Small intestine (tissue), 7 donors: Measurements from ENCODE around the gene FAM13B. TPM values are rescaled to one million over a fixed set of nuclear protein-coding genes. Genes with fewer than 3 reads are reported as not detected.
A peak's percentile ranks its signal among the peaks of the same experiment; 100 is the strongest.
"Not testable (repeated sequence)": the region's sequence is repeated elsewhere in the genome, so short reads cannot be mapped to it uniquely, and the experiment has no call there.

Experiments used
- DNase-seq, 2 donors: peaks; one replicate each; pipeline versions ENCODE4 v3.0.0 to v3.0.0-alpha.2; 2013
- FAIRE-seq: peaks from 2 replicates; lab custom pipeline; 2012; peaks lifted over from hg19 to GRCh38; lab: Jason Lieb, UNC
- H3K27ac ChIP-seq, 3 donors: one replicate each; pipeline ENCODE4 v1.5.1; 2013; ENCODE audit warnings: low read length in 2 of 3, mild to moderate bottlenecking in 2 of 3, control low read depth in 1 of 3, inconsistent platforms in 1 of 3, low read depth in 1 of 3, moderate library complexity in 1 of 3
- H3K27me3 ChIP-seq, 3 donors: one replicate each; pipeline ENCODE4 v1.6.1; 2013; ENCODE audit warnings: low read length in 3 of 3, inconsistent platforms in 1 of 3; ENCODE audit not compliant: control insufficient read depth in 3 of 3, insufficient read depth in 3 of 3
- H3K36me3 ChIP-seq, 3 donors: one replicate each; pipeline ENCODE4 v1.6.1; 2013; ENCODE audit warnings: low read length in 3 of 3, inconsistent platforms in 1 of 3, low read depth in 1 of 3, mild to moderate bottlenecking in 1 of 3, moderate library complexity in 1 of 3; ENCODE audit not compliant: control insufficient read depth in 3 of 3, insufficient read depth in 2 of 3
- H3K4me1 ChIP-seq, 3 donors: one replicate each; pipeline ENCODE4 v1.6.1; 2013; ENCODE audit warnings: low read length in 2 of 3, inconsistent platforms in 1 of 3, low read depth in 1 of 3, mild to moderate bottlenecking in 1 of 3, moderate library complexity in 1 of 3; ENCODE audit not compliant: control insufficient read depth in 3 of 3, insufficient read depth in 2 of 3
- H3K4me3 ChIP-seq, 3 donors: one replicate each; pipeline ENCODE4 v1.5.1; 2013; ENCODE audit warnings: low read length in 3 of 3, control low read depth in 1 of 3, inconsistent platforms in 1 of 3, low read depth in 1 of 3, mild to moderate bottlenecking in 1 of 3, moderate library complexity in 1 of 3
- H3K9me3 ChIP-seq, 2 donors: one replicate each; pipeline ENCODE4 v1.6.1; 2013; ENCODE audit warnings: low read depth in 1 of 2, low read length in 1 of 2; ENCODE audit not compliant: control insufficient read depth in 2 of 2, insufficient read depth in 1 of 2
- WGBS, 3 donors: extraction: QIAGEN DNeasy Blood & Tissue Kit; methylation state at CpG; one replicate each; pipeline ENCODE4 v1.1.7; 2013; 5-methylcytosine and 5-hydroxymethylcytosine counted together
- polyA plus RNA-seq, 4 donors: library from polyadenylated mRNA; stranded (reverse) in 3 of 4; unstranded in 1 of 4; fragments of 200-250 nt in 3 of 4; fragments of 120-200 nt in 1 of 4; gene quantifications; one replicate each; pipeline versions ENCODE4 v1.2.1 to v1.2.3, GENCODE V29; 2013
- donor health status: healthy with polysubstance abuse.
- donor health status: control.
- donor health status: control.
- donor health status: Bipolar disorder and iron deficiency.
- donor health status: healthy.

Gene FAM13B
- polyA plus RNA-seq, 4 donors = 5.8 to 21.9 (median 8.8) TPM

DNA sequence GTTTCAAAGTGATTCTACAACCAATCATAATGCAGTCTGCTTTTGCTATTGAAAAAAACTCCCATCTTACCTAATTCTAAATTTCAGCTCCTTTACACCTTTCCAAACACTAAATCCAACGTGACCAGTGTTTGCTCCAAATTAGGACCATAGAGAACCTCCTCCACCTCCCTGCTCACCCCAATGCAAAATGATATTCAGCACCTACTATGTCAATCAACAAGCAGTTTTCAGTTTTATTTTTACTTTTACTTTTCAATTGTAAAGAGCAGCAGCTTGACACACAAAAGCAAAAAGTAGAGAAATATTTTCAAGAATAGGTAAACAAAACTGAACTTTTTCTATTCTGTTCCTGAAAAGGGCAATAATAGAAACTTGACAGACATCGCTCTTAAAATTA is 3.4 kb downstream of the FAM13B start:
- DNase-seq (no peak), FAIRE-seq (no peak)
- peaks cover 0 to 5% (median 0%) of the 10 kb centered on the region in 3 donors for H3K36me3 ChIP-seq
- H3K4me3 ChIP-seq = no peak overlapping the region
- no peaks in the 10 kb centered on the region for H3K27me3 ChIP-seq
- H3K9me3 ChIP-seq = no peaks in the 10 kb centered on the region
- 53 to 67% (median 54%) methylated on average over 2 of the region's 2 CpGs for WGBS, 3 donors
- H3K27ac ChIP-seq = no peak overlapping the region
- H3K4me1 ChIP-seq = peaks cover 0 to 18% (median 8%) of the 10 kb centered on the region in 3 donors

DNA sequence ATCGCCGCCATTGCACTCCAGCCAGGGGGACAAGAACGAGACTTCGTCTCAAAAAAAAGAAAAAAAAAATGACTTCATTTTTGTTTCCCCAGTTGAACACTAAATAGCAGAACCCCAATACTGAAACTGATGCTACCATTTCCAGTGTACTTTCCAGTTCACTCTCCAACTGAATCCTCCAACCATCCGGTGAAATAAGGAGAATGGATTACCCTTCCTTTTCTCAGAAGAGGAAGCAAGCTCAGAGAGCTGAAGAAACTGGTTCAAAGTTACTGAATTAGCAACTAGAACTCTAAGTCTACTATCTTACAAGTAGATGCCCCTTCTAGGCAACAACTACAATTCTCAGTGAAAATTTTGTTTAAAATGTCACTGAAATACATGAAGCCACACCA is 3.9 kb downstream of the FAM13B start:
- no peak overlapping the region for H3K4me3 ChIP-seq
- DNase-seq = no peak
- H3K4me1 ChIP-seq = peaks cover 0 to 18% (median 8%) of the 10 kb centered on the region in 3 donors
- no peak overlapping the region for H3K27ac ChIP-seq
- 84 to 91% (median 87%) methylated on average over 5 of the region's 5 CpGs for WGBS, 3 donors
- H3K36me3 ChIP-seq = peaks cover 0 to 5% (median 0%) of the 10 kb centered on the region in 3 donors
- no peak for FAIRE-seq
- H3K9me3 ChIP-seq = no peaks in the 10 kb centered on the region
- H3K27me3 ChIP-seq = no peaks in the 10 kb centered on the region

DNA sequence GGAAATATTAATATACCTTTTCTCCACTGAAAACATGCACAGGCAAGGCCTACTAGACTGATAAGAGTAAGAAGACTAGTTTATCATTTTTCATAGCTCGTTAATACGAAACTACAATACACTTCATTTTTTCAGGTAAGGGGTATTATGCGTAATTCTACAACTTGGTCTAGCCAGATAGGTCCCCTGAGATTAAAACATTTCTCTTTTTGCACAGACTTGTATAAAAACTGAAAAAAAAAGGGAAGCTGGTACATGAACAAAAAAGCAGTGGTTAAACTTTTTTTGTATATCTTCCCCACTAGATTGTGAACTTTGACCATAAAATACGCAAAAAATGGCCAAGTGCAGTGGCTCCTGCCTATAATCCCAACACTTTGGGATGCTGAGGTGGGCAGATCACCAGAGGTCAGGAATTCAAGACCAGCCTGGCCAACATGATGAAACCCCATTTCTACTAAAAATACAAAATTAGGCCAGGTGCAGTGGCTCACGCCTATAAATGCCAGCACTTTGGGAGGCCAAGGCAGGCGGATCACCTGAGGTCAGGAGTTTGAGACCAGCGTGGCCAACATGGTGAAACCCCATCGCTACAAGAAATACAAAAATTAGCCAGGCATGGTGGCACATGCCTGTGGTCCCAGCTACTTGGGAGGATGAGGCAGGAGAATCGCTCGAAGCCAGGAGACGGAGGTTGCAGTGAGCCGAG is 4.5 kb downstream of the FAM13B start:
- H3K36me3 ChIP-seq, H3K27ac ChIP-seq, DNase-seq, FAIRE-seq, H3K27me3 ChIP-seq, H3K4me3 ChIP-seq, H3K9me3 ChIP-seq: not testable (repeated sequence)
- H3K4me1 ChIP-seq = peaks cover 0 to 18% (median 8%) of the 10 kb centered on the region in 3 donors
- 90 to 95% (median 94%) methylated on average over 12 of the region's 12 CpGs for WGBS, 3 donors

DNA sequence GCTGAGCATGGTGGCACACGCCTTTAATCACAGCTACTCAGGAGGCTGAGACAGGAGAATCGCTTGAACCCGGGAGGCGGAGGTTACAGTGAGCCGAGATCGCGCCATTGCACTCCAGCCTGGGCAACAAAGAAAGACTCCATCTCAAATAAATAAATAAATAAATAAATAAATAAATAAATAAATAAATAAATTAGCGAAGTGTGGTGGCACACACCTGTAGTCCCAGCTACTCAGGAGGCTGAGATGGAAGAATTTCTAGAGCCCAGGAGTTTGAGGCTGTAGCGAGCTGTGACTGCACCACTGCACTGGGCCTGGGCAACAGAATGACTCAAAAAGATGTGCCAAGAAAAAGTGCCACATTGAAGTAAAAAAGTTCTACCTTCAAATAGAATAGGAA is 6.1 kb downstream of the FAM13B start:
- not testable (repeated sequence) for FAIRE-seq

DNA sequence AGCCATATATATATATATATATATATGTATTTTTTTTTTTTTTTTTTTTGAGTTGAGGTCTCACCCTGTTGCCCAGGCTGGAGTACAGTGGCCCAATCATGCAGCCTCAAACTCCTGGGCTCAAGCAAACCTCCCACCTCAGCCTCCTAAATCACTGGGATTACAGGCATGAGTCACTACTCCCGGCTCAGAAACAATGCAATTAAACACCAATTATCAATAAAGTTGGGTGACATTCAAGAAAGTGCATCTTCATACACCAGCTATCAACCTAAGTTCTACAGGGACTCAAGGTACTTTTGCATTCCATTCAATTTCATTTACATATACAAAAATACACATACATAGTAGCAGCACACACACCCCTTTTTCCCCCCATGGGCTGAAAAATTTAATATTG is 7.6 kb downstream of the FAM13B start:
- Histone ChIP-seq H3K9me3 (no peaks in the 10 kb centered on the region), H3K4me3 (no peak overlapping the region), H3K36me3 (peaks cover 0 to 4% (median 0%) of the 10 kb centered on the region in 3 donors), H3K4me1 (peaks cover 0 to 8% (median 0%) of the 10 kb centered on the region in 3 donors), H3K27ac (no peak overlapping the region), H3K27me3 (no peaks in the 10 kb centered on the region)
- 29 to 58% (median 56%) methylated on average over 1 of the region's 1 CpG for WGBS, 3 donors
- FAIRE-seq = no peak
- DNase-seq = no peak

More for the DNA sequence above, 6.1 kb downstream of the FAM13B start:
- not testable (repeated sequence) for DNase-seq, H3K27me3 ChIP-seq, H3K9me3 ChIP-seq, H3K27ac ChIP-seq, H3K36me3 ChIP-seq, H3K4me3 ChIP-seq
- H3K4me1 ChIP-seq = peaks cover 0 to 18% (median 7%) of the 10 kb centered on the region in 3 donors
- WGBS, 3 donors = 96 to 97% (median 97%) methylated on average over 9 of the region's 9 CpGs

DNA sequence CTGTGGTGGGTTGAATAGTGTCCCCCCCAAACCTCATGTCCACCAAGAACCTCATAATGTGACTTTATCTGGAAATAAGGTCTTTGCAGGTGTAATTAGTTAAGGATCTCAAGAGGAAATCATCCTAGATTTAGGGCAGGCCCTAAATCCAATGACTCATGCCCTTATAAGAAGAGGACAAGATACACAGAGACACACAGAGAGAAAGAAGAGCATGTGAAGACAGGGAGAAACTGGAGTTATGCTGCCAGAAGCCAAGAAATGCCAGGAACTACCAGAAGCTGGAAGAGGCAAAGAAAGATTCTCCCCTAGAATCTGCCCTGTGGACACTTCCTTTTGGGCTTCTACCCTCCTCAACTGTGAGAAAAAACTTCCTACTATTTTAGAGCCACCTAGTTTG is 8.8 kb downstream of the FAM13B start:
- no peak for DNase-seq
- Histone ChIP-seq H3K27ac (no peak overlapping the region), H3K4me3 (no peak overlapping the region), H3K36me3 (peaks cover 0 to 9% (median under 1%) of the 10 kb centered on the region in 3 donors), H3K9me3 (no peaks in the 10 kb centered on the region), H3K27me3 (no peaks in the 10 kb centered on the region), H3K4me1 (peaks cover 0 to 4% (median 0%) of the 10 kb centered on the region in 3 donors)
- no peak for FAIRE-seq

DNA sequence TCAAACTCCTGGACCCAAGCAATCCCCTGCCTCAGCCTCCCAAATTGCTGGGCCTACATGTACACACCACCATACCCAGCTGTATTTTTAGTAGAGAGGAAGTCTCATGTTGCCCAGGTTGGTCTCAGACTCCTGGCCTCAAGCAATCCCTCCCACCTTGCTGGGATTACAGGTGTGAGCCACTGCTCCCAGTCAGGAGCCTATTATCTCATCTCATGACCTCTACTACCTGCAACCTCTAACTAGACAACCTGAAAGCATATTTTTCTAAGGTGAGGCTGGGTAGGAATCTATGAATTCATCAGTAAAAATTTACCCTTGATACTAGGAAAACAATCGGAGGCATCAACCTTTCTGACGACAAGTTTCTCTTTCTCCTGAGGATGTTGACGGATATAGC is 10.0 kb downstream of the FAM13B start:
- Histone ChIP-seq H3K36me3 (peaks cover 0 to 9% (median 4%) of the 10 kb centered on the region in 3 donors), H3K27ac (no peak overlapping the region), H3K4me3 (no peak overlapping the region), H3K4me1 (no peaks in the 10 kb centered on the region), H3K9me3 (no peaks in the 10 kb centered on the region), H3K27me3 (no peaks in the 10 kb centered on the region)
- FAIRE-seq (no peak), DNase-seq (peak in 1 of 2 donors; percentile 8)
- WGBS, 3 donors = 90 to 96% (median 92%) methylated on average over 3 of the region's 3 CpGs

DNA sequence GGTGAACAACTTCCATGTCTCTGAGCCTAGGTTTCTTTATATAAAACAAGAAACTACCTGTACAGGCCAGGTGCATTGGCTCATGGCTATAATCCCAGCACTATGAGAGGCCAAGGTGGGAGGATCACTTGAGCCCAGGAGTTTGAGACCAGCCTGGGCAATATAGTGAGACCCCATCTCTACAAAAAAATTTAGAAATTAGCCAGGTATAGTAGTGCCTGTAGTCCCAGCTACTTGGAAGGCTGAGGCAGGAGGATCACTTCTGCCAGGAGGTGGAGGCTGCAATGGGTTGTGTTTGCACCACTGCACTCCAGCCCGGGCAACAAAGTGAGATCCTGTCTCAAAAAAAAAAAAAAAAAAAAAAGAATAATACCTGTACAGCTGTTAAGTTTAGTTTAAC is 11.1 kb downstream of the FAM13B start:
- no peak for FAIRE-seq
- Histone ChIP-seq H3K4me1 (no peaks in the 10 kb centered on the region), H3K36me3 (peaks cover 0 to 9% (median 4%) of the 10 kb centered on the region in 3 donors), H3K9me3 (no peaks in the 10 kb centered on the region), H3K27me3 (no peaks in the 10 kb centered on the region), H3K27ac (no peak overlapping the region), H3K4me3 (no peak overlapping the region)
- DNase-seq = no peak
- 0 to 44% (median 13%) methylated on average over 1 of the region's 1 CpG for WGBS, 3 donors
